Measurements from ENCODE around the gene FAM186B.
"Not testable (repeated sequence)": the region's sequence is repeated elsewhere in the genome, so short reads cannot be mapped to it uniquely, and the experiment has no call there.

Gene FAM186B, protein sequence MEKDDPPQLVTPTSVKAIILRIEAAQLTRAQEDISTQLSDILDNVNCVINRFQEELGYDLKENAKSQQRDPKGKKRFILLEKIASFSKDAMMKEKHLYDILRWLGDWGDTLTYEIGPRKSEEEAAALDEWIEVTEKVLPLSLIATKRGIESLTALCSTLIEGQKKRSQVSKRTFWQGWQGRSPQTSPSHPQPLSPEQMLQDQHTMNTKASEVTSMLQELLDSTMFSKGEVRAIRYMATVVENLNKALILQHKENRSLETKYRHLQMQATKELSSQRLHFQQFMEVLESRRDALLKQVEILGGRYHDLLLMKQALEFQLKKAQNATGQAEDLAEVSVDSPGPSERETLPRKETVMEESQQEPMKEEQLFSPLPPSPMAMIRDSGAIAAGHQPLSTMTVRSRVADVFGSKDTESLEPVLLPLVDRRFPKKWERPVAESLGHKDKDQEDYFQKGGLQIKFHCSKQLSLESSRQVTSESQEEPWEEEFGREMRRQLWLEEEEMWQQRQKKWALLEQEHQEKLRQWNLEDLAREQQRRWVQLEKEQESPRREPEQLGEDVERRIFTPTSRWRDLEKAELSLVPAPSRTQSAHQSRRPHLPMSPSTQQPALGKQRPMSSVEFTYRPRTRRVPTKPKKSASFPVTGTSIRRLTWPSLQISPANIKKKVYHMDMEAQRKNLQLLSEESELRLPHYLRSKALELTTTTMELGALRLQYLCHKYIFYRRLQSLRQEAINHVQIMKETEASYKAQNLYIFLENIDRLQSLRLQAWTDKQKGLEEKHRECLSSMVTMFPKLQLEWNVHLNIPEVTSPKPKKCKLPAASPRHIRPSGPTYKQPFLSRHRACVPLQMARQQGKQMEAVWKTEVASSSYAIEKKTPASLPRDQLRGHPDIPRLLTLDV

GRCh38 chr12:49605539-49605938 is at the start of gene FAM186B:
Gene FAM186B, minus strand, starts transcription at chr12:49605639. Its CDS starts 162 bp downstream, at chr12:49605477.
- not testable (repeated sequence) for DNase-seq

GRCh38 chr12:49654715-49655114 is 49.3 kb upstream of the FAM186B start:
- DNase-seq: no peak

- no peak for DNase-seq
Measured at GRCh38 chr12:49652921-49653520, 47.6 kb upstream of the FAM186B start.

- DNase-seq: no peak
Measured at GRCh38 chr12:49651855-49652254, 46.4 kb upstream of the FAM186B start.

- no peak for DNase-seq
Measured at GRCh38 chr12:49649892-49650291, 44.5 kb upstream of the FAM186B start.

GRCh38 chr12:49649445-49649844 is 44.0 kb upstream of the FAM186B start:
- DNase-seq: no peak

GRCh38 chr12:49648712-49649003 is 43.2 kb upstream of the FAM186B start:
- no peak for DNase-seq

GRCh38 chr12:49647827-49648711 is 42.6 kb upstream of the FAM186B start:
- no peak for DNase-seq

- DNase-seq: no peak
Measured at GRCh38 chr12:49646871-49647654, 41.6 kb upstream of the FAM186B start.

DNA sequence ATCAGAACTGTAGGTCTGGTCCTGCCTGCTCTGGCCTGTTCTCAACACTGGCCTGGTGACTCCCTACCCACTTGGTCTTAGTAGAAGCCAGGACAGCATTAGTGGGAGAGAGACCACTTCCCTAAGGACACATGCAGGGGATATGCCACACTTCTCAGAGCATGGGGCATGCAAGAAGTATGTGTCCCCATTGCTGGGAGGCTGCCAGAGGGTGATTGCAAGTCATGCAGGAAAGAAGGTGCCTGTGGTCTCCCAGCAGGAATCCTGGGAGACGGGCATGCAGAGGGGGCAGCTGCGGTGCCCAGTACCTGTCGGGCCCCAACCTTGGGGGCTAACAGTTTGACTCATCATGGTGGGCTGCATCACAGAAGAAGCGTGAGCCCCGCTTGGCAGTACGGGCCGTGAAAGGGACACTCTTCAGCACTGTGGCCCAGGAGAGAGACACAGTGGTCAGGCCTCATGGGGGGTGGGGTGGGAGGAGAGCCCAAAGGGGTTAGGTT is 40.9 kb upstream of the FAM186B start:
- DNase-seq: no peak

GRCh38 chr12:49645146-49646039 is 40.0 kb upstream of the FAM186B start:
- DNase-seq: no peak

- DNase-seq: peak; percentile 86
Measured at GRCh38 chr12:49644620-49644994, 39.2 kb upstream of the FAM186B start.

DNA sequence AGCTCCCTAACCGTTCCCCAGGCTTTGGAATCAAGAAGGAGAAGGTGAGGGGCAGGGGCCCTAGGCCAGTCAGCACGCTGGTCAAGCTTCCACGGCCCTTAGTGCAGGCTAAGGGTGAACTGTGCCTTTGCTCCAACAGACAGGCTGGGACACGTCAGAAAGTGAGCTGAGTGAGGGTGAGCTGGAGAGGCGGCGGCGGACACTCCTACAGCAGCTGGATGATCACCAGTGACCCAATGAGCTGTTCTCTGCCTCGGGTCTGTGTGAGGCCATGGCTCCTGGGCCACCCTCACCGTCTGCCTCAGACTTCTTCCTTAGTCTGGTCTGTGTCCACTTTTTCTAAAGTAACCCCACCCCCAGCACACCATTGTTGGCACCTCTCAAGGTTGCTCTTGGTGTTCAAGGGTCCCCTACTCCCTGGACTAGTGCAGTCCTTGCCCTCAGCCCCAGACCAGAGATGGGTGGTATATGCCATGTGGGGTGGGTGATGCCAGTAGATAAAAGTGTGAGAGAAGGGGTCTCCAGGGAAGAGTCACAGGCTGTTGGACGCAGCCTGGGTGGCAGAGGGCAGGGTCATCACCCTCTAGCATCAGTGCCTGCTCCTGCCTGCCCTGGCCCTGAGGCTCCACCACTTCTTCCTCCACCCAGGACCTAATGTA is 38.7 kb upstream of the FAM186B start:
- DNase-seq: no peak

DNA sequence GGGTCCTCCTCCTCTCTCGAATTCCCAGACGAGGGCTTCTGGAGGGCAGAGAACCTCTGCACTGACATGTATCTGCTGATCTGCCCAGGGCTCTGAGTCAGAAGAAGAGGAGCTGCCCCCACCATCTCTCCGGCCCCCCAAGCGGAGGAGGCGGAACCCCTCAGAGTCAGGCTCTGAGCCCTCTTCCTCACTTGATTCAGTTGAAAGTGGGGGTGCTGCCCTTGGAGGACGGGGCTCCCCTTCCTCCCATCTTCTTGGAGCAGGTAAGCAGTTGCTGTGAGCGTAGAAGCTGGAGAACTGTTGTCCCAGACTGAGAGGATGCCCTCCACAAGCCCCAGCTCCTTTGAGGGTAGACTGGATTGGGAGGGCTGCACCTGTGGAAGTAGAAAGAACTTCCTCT is 37.7 kb upstream of the FAM186B start:
- no peak for DNase-seq

DNA sequence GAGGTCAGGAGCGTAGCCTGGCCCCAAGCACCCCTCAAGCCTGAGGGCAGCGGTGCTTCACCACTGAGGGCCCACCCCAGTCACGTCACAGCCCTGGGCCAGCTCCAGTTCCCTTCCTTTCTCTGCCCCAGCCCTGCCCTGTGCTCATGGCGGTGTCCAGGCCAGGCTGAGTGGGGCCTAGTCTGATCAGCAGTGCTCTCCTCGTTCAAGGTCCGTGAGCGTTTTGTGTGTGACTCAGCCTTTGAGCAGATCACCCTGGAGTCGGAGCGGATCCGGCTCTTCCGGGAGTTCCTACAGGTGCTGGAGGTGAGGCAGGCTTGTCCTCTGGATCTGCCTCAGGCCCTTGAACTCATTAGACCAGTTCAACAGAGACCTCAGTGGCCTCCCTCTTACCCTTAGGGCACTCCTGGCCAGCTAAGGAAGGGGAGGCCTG is 36.9 kb upstream of the FAM186B start:
- no peak for DNase-seq

DNA sequence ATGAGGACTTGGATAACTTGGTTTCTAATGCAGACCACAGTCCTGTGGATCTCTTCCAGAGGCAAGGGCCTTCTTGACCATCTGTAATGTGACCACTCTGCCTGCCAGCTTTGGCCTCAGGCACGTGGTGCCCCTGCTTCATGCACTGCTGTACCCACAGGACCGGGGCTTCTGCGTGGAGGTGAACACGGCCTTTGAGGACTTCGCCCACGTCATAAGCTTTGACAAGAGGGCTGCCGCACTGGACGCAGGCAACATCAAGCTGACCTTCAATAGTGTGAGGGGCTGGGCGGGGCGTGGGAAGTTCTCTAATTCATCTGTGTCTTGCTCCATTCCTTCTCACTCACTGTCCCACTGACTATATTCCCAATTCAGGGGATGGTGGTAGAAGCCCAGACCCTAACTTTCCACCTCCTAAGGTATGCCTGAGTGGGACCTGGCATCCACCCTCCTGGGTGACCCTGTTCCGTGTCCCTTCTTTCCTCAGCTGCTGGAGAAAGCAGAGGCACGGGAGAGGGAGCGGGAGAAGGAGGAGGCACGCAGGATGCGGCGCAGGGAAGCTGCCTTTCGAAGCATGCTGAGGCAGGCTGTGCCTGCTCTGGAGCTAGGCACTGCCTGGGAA is 36.4 kb upstream of the FAM186B start:
- DNase-seq: no peak

DNA sequence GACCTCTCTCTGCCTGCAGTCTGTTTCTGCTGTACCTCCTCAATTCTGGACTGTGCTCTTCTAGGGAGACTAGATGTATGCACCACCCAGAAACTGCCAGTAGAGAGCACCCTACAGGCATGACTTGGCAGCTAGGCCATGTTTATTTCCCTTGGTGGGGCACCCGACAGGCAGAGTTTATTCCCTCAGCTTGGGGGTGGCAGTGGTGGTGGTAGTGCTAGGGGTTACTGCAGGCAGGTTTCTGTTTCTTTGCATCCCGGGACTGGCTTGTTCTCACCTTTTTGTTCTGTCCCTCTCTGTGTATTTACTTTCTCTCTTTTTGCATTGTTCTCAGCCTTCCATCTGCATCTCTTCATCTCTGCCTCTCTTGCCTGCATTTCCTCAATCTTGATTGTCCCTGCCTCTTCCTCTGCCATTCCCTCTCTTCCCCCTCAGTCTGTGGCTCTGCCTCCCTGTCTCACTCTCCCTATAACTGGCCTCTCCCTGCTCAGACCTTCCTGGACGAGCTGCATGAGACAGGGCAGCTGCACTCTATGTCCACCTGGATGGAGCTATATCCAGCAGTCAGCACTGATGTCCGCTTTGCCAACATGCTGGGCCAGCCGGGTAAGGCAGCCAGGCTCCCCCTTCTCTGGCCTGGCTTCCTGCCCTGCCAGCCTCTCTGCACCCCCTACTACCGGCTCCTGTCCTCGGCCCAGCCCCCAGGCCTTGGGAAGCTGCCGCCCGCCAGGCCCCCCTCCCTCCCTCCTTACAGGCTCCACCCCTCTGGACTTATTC is 31.7 kb upstream of the FAM186B start:
- peak; percentile 61 for DNase-seq

- DNase-seq: no peak
Measured at GRCh38 chr12:49636574-49636973, 31.1 kb upstream of the FAM186B start.

GRCh38 chr12:49635656-49636055 is 30.2 kb upstream of the FAM186B start:
- DNase-seq: no peak
